IPS DF 6.9 (cell line): Measurements from ENCODE around the gene FUT8.

Experiments used
- DNase-seq: peaks from one replicate; pipeline ENCODE4 v3.0.0-alpha.2; 2013; ENCODE audit warnings: low read depth, low spot score
- H3K27ac ChIP-seq: one replicate; pipeline ENCODE4 v1.5.1; 2013; ENCODE audit warnings: low read length, control low read depth
- H3K27me3 ChIP-seq: 2 replicates; pipeline ENCODE4 v1.6.1; 2013; ENCODE audit warnings: mild to moderate bottlenecking, low read length; ENCODE audit not compliant: control insufficient read depth, insufficient read depth
- H3K36me3 ChIP-seq: 2 replicates; pipeline ENCODE4 v1.6.1; 2013; ENCODE audit warnings: low read length; ENCODE audit not compliant: control insufficient read depth, insufficient read depth
- H3K4me1 ChIP-seq: 2 replicates; pipeline ENCODE4 v1.6.1; 2013; ENCODE audit warnings: low read length; ENCODE audit not compliant: control insufficient read depth, insufficient read depth
- H3K4me3 ChIP-seq: 2 replicates; pipeline ENCODE4 v1.5.1; 2013; ENCODE audit warnings: mild to moderate bottlenecking, low read length
- H3K9me3 ChIP-seq: 2 replicates; pipeline ENCODE4 v1.6.1; 2013; ENCODE audit warnings: low read length, inconsistent platforms; ENCODE audit not compliant: control insufficient read depth, insufficient read depth
- WGBS: extraction: QIAGEN DNeasy Blood & Tissue Kit; methylation state at CpG from one replicate; pipeline ENCODE4 v1.1.7; 2013; ENCODE audit warnings: mixed read lengths, missing lambda C conversion rate; ENCODE audit not compliant: insufficient read length, insufficient coverage; 5-methylcytosine and 5-hydroxymethylcytosine counted together

The FUT8 gene

DNA sequence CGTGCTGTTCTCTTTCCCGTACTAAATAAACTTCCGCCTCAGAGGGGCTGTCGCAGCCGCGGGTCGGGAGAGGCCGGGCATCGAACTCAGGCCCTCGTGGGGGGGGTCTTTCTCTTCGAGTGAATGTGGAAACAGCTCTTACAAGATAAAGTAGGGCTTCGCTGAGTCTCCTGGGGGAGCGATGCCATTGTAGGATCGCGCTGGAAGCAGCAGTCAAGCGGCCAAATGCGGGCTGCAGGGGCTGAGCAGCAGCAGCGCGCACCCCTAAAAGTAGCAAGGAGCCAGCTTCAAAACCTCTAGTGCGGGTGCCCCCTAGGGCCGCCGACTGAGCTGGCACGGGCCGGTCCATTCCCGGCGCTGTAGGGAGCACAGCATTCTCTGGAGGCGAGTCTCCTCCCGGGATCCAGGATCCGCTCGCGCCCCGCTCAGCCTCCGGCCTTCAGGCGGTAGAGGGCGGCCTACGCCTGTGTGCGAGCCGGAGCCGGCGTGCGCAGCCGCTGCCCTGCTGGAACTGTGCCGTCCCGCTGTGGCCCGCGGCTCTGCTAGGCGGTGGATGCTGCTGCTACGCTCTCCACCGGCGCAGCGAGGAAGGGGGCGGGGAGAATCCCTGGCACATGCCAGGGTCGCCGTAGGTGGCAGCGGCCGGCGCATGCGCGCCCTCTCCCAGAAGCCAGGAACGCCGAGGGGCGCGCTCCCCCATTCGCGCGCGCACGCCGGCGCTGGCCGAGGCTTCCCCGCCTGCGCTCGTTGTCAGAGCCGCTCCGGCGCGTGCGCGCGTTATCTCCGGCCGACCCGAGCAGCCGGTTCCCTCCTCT is at the start of gene FUT8:
FUT8 (plus strand) TSS at position 699 of the 815 bp plus-strand sequence. CDS start 148,834 bp downstream, outside the sequence.
- peaks cover 1% of the 10 kb centered on the region; the same call in 1 of the 2 replicates for H3K4me1 ChIP-seq
- no CpG with 5 or more reads among the region's 85 CpGs for WGBS
- peak within 1 kb of the TSS; percentile 64 for H3K4me3 ChIP-seq
- peak; percentile 91 for DNase-seq
- no peak within 1 kb of the TSS for H3K27ac ChIP-seq
- no peaks in the 10 kb centered on the region for H3K9me3 ChIP-seq
- H3K27me3 ChIP-seq, result no peaks in the 10 kb centered on the region
- H3K36me3 ChIP-seq, result no peaks in the 10 kb centered on the region

- Histone ChIP-seq H3K36me3 (no peaks in the 10 kb centered on the region), H3K4me1 (no peaks in the 10 kb centered on the region; the same call in 1 of the 2 replicates), H3K27ac (no peak overlapping the region), H3K27me3 (no peaks in the 10 kb centered on the region), H3K9me3 (no peaks in the 10 kb centered on the region), H3K4me3 (no peak overlapping the region)
- no peak for DNase-seq
- WGBS, result no CpG with 5 or more reads among the region's 3 CpGs
Measured at GRCh38 chr14:65366802-65367565, 45.5 kb upstream of the FUT8 start.

DNA sequence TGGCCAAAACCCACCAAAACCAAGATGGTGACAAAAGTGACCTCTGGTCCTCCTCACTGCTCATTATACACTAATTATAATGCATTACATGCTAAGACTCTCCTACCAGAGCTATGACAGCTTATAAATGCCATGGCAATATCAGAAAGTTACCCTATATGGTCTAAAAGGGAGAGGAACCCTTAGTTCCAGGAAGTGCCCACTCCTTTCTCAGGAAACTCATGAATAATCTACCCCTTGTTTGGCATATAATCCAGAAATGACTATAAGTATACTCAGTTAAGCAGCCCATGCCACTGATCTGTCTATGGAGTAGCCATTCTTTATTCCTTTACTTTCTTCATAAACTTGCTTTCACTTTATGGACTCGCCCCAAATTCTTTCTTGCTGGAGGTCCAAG is 43.0 kb upstream of the FUT8 start:
- DNase-seq, result no peak
- no peak overlapping the region for H3K4me3 ChIP-seq
- no peak overlapping the region for H3K27ac ChIP-seq
- no peaks in the 10 kb centered on the region; the same call in 1 of the 2 replicates for H3K4me1 ChIP-seq
- no CpG with 5 or more reads among the region's 1 CpG for WGBS
- H3K27me3 ChIP-seq, result no peaks in the 10 kb centered on the region
- no peaks in the 10 kb centered on the region for H3K9me3 ChIP-seq
- H3K36me3 ChIP-seq, result no peaks in the 10 kb centered on the region

GRCh38 chr14:65370801-65371248 is 41.7 kb upstream of the FUT8 start:
- H3K27me3 ChIP-seq, result no peaks in the 10 kb centered on the region
- no peak for DNase-seq
- H3K9me3 ChIP-seq, result no peaks in the 10 kb centered on the region
- H3K4me3 ChIP-seq, result no peak overlapping the region
- H3K27ac ChIP-seq, result no peak overlapping the region
- no peaks in the 10 kb centered on the region; the same call in 1 of the 2 replicates for H3K4me1 ChIP-seq
- WGBS, result no CpG with 5 or more reads among the region's 7 CpGs
- no peaks in the 10 kb centered on the region for H3K36me3 ChIP-seq

DNA sequence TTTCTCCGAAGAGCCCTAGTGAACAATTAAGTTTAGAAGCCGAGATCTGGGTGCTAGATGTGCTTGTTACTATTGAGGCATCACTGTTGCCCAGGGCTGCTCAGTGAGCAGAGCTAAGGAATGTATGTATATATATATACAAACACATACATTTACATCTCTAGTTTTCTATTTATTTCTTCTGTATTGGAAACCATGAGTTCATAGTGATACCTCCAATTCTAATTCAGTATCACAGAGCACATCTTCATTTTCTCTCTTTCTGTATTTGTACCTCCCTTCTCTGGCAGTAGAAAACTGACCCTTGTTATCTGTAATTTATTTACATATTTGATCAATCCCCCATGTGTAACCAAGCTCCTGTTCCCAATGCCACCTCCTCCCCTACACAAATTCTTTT is 40.7 kb upstream of the FUT8 start:
- no CpG with 5 or more reads among the region's 2 CpGs for WGBS

DNA sequence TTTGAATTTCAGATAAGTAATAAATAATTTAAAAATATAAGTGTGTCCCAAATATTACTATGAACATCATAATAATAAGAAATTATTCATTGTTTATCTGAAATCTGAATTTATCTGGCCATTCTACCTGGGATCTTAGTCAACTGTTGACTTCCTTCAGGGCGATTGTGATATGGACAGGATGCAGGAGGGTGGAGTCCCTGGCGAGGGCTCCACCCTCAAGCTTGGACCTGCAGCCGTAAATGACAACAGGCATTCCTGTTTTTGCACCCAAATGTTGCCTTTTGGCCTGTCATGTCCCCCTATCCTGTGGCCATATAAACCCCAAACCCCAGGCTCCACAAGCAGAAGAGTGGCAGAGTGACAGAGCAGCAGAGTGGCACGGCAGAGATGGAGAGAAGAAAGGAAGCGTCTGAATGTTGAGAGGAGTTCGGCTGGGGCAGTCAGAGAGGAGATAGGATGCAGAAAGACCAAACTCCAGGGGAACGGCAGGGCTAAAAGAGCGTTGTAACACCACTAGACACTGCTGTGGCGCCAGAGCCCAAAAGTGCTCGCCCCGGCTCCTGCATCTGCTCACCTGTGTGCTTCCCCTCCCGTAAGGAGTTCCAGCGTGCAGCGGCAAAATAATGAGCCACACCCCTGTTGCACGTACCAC is 39.4 kb upstream of the FUT8 start:
- no peaks in the 10 kb centered on the region for H3K27me3 ChIP-seq
- WGBS, result no CpG with 5 or more reads among the region's 15 CpGs
- H3K4me3 ChIP-seq, result no peak overlapping the region
- no peak for DNase-seq
- no peaks in the 10 kb centered on the region for H3K36me3 ChIP-seq
- H3K4me1 ChIP-seq, result no peaks in the 10 kb centered on the region; the same call in 1 of the 2 replicates
- no peak overlapping the region for H3K27ac ChIP-seq
- H3K9me3 ChIP-seq, result no peaks in the 10 kb centered on the region

More for the DNA sequence above, 40.7 kb upstream of the FUT8 start:
- no peaks in the 10 kb centered on the region for H3K27me3 ChIP-seq
- no peaks in the 10 kb centered on the region for H3K9me3 ChIP-seq
- H3K27ac ChIP-seq, result no peak overlapping the region
- no peak for DNase-seq
- H3K4me3 ChIP-seq, result no peak overlapping the region
- no peaks in the 10 kb centered on the region; the same call in 1 of the 2 replicates for H3K4me1 ChIP-seq
- no peaks in the 10 kb centered on the region for H3K36me3 ChIP-seq

DNA sequence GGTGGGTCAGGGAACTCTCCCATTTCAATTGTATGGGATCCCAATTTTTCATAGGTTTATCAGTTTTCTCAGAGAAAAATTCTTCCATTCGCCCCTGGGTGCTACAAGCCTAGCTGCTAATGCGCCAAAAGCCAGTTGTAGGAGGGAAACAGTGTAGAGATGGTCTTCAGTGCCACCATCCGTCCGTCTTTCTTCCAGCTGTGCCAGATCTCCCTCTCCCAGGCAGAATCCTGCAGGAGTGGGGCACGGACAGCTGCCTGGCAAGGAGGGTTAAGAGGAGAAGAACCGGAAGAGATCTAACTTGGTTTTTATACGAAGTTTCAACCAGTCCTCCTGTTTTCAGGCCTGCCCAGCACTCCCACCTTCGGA is 38.9 kb upstream of the FUT8 start:
- DNase-seq, result no peak

GRCh38 chr14:65377576-65377975 is 35.0 kb upstream of the FUT8 start:
- 100% methylated on average over 1 of the region's 4 CpGs for WGBS
- Histone ChIP-seq H3K9me3 (no peaks in the 10 kb centered on the region), H3K27me3 (no peaks in the 10 kb centered on the region; the same call in 1 of the 2 replicates), H3K4me1 (no peaks in the 10 kb centered on the region), H3K4me3 (no peak overlapping the region), H3K27ac (no peak overlapping the region), H3K36me3 (no peaks in the 10 kb centered on the region)
- DNase-seq, result no peak

More for the DNA sequence above, 38.9 kb upstream of the FUT8 start:
- H3K27ac ChIP-seq, result no peak overlapping the region
- no CpG with 5 or more reads among the region's 8 CpGs for WGBS
- no peak overlapping the region for H3K4me3 ChIP-seq
- H3K9me3 ChIP-seq, result no peaks in the 10 kb centered on the region
- no peaks in the 10 kb centered on the region for H3K36me3 ChIP-seq
- no peaks in the 10 kb centered on the region; the same call in 1 of the 2 replicates for H3K4me1 ChIP-seq
- no peaks in the 10 kb centered on the region for H3K27me3 ChIP-seq

- Histone ChIP-seq H3K27me3 (no peaks in the 10 kb centered on the region; the same call in 1 of the 2 replicates), H3K27ac (no peak overlapping the region), H3K4me3 (no peak overlapping the region), H3K36me3 (no peaks in the 10 kb centered on the region), H3K4me1 (no peaks in the 10 kb centered on the region), H3K9me3 (no peaks in the 10 kb centered on the region)
- WGBS, result no CpG with 5 or more reads among the region's 3 CpGs
- DNase-seq, result no peak
Measured at GRCh38 chr14:65382586-65382985, 29.9 kb upstream of the FUT8 start.

DNA sequence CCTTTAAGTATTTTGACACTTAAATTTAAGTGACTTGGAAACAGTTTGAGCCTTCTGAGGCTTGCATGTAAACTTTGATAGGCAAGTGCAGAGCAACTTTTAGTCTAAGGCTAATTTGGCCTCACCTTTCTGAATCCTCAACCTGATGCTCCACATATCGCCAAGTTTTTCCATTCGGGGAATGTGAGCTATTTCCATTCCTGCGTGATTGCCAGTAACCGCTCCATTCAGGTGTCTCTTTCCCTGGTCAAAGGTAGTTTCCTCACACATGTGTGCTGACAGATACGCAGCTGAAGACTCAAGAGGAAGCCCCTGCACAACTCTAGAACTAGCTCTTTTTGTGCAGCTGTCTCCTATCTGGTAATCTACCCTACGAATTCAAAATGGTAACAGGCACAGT is 25.4 kb upstream of the FUT8 start:
- Histone ChIP-seq H3K36me3 (no peaks in the 10 kb centered on the region), H3K4me3 (no peak overlapping the region), H3K27ac (no peak overlapping the region), H3K27me3 (no peaks in the 10 kb centered on the region), H3K9me3 (no peaks in the 10 kb centered on the region), H3K4me1 (no peaks in the 10 kb centered on the region)
- no CpG with 5 or more reads among the region's 6 CpGs for WGBS
- DNase-seq, result no peak
